ENCODE data around the gene ALDOC. TPM values are rescaled to one million over a fixed set of nuclear protein-coding genes. Genes with fewer than 3 reads are reported as not detected.

Gene ALDOC
- total RNA-seq: 100 to 1,000 TPM; 147 to 148 TPM

GRCh38 chr17:28576758-28577465 is at the start of gene ALDOC:
ALDOC (minus strand) TSS chr17:28576895; CDS start chr17:28575532, 1,363 bp downstream.

GRCh38 chr17:28613931-28614381 is 37.3 kb upstream of the ALDOC start, which contains the start of gene RSKR:
RSKR (minus strand) TSS chr17:28614185; CDS start chr17:28614161, 24 bp downstream.

GRCh38 chr17:28598799-28599310 is 22.2 kb upstream of the ALDOC start, which contains the start of gene SPAG5:
SPAG5 (minus strand) TSS chr17:28599025; CDS start chr17:28598946, 79 bp downstream.

GRCh38 chr17:28571361-28572122 is 5.2 kb downstream of the ALDOC start, which contains the start of gene PIGS:
PIGS (minus strand) TSS chr17:28571524; CDS start chr17:28571496, 28 bp downstream.

GRCh38 chr17:28552176-28552999 is 24.3 kb downstream of the ALDOC start, which contains the start of gene UNC119:
UNC119 (minus strand) TSS chr17:28552624; CDS start chr17:28552557, 67 bp downstream.

Other genes starting within 250 kb of the ALDOC start
- gene IFT20, start 241.4 kb downstream of the ALDOC start, total RNA-seq: 10 to 100 TPM; 25.9 to 26.0 TPM
- 10 to 100 TPM; 21.5 to 22.0 TPM for gene TNFAIP1, start 241.1 kb downstream of the ALDOC start, total RNA-seq
- gene POLDIP2, start 219.4 kb downstream of the ALDOC start, total RNA-seq: 10 to 100 TPM; 48.6 to 48.9 TPM
- not detected for gene SEBOX, start 211.7 kb downstream of the ALDOC start, total RNA-seq
- under 1 TPM in 1 of 2 experiments, not detected in 1; 0.14 TPM for gene VTN, start 206.6 kb downstream of the ALDOC start, total RNA-seq
- gene SARM1, start 205.2 kb downstream of the ALDOC start, total RNA-seq: 10 to 100 TPM; 17.1 to 21.7 TPM
- gene SLC46A1, start 170.7 kb downstream of the ALDOC start, total RNA-seq: 1 to 10 TPM; 1.3 to 2.2 TPM
- not detected for gene SLC13A2, start 103.3 kb downstream of the ALDOC start, total RNA-seq
- gene FOXN1, start 70.5 kb downstream of the ALDOC start, total RNA-seq: not detected
- gene UNC119, start 24.3 kb downstream of the ALDOC start, total RNA-seq: 10 to 100 TPM; 54.4 to 54.5 TPM
- 10 to 100 TPM; 57.2 to 59.1 TPM for gene PIGS, start 5.4 kb downstream of the ALDOC start, total RNA-seq
- 10 to 100 TPM; 92.3 to 93.3 TPM for gene SPAG5, start 22.1 kb upstream of the ALDOC start, total RNA-seq
- gene RSKR, start 37.3 kb upstream of the ALDOC start, total RNA-seq: 10 to 100 TPM; 18.3 to 19.2 TPM
- 100 to 1,000 TPM; 115 to 126 TPM for gene BLTP2, start 68.3 kb upstream of the ALDOC start, total RNA-seq
- gene SDF2, start 85.0 kb upstream of the ALDOC start, total RNA-seq: 10 to 100 TPM; 42.3 to 43.1 TPM
- 10 to 100 TPM; 66.4 to 70.2 TPM for gene SUPT6H, start 85.3 kb upstream of the ALDOC start, total RNA-seq
- gene PROCA1, start 135.0 kb upstream of the ALDOC start, total RNA-seq: 1 to 10 TPM; 7.3 to 8.2 TPM
- gene RAB34, start 141.0 kb upstream of the ALDOC start, total RNA-seq: 10 to 100 TPM in 1 of 2 experiments, 1 to 10 TPM in 1; 9.8 to 11.8 TPM
- 1,000 to 10,000 TPM; 2,967 to 3,139 TPM for gene RPL23A, start 143.1 kb upstream of the ALDOC start, total RNA-seq
- gene TLCD1, start 149.3 kb upstream of the ALDOC start, total RNA-seq: 1 to 10 TPM; 1.3 to 2.2 TPM
- 1 to 10 TPM; 7.1 to 7.4 TPM for gene NEK8, start 151.9 kb upstream of the ALDOC start, total RNA-seq
- gene TRAF4, start 167.1 kb upstream of the ALDOC start, total RNA-seq: 10 to 100 TPM; 46.4 to 51.9 TPM

All from activated naive CD4-positive, alpha-beta T cell treated with anti-CD3 and anti-CD28 coated beads, Interleukin-2, amount 10 ng/mL, durations not matched to agents 5 hours and 36 hours (primary cell).